Suppressor macrophage (primary cell): Measurements from ENCODE around the gene RAB21.
"Not testable (repeated sequence)": the region's sequence is repeated elsewhere in the genome, so short reads cannot be mapped to it uniquely, and the experiment has no call there.

ENCODE experiments used
- DNase-seq, 4 experiments: peaks; one replicate each; pipeline ENCODE4 v3.0.0-alpha.2; 2020 to 2022

The RAB21 gene

DNA sequence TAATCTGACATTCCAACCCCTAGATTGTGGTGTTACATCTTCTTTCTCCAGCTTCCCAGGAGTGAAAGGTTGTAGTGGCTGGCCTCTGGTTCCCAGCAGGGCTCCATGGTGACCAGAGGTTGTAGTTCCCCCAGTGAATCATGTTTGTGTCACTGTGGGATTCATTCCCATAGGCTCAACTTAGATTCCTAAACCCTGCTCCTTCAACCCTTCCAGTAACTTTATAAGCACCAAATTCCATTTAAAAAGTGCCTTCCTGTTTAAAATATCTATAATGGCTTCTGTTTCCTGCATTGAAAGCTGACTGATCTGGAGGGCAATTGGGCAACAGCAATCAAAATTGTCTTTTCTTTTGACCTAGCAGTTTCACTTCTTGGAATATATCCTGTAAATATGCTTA, 44.4 kb downstream of the RAB21 start:
- DNase-seq = peak; percentile 21 to 69 (median 43)

DNA sequence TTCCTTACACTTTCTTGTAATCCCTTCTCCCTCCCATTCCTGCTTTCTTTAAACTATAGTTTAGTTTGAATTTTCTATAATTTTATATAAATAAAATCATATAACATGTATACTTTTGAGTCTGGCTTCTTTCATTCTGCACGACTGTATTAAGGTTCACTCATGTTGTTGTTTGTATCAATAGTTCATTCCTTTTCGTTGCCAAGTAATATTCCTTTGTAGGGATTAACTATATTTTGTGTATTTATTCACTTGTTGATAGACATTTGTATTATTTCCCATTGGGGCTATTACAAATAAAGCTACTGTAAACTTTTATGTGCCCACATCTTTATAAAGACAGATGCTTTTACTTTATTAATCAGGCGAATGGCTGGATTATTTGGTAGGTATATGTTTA, 45.5 kb downstream of the RAB21 start:
- no peak for DNase-seq

DNA sequence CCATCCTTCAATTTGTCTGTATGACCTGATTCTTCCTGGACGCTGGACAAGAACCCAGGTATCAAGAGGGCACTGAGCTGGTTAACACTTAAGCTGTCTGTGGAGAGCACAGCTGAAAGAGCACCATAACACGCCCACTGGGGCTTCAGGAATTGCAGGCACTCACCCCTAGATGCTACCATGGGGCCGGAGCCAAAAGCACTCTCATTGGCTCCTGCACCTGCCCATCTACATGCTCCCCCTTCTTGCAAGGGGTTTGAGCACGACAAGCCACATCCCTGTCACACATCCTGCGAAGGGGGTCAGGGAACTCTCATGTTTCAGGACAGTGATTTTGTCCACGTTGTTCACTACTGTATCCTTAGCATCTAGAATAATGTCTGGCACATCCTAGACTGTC, 49.8 kb downstream of the RAB21 start:
- no peak for DNase-seq

DNA sequence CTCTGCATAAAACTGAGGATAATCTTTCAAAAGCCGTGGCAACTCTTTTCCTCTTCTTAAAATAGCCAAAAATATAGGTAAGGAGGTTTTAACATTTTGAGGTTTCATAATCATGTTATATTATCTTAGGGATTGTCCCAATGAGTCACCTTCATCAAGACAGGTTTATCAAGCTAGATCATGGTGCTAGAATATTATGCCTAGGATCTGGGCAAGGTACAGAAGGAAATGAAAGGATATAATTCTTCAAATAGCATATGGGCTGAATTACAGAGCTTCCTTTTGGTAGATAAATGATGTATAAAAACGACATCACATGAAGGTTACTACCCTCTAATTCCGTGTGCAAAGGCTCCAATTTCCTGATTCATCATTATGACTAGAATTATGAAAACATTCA, 56.3 kb downstream of the RAB21 start:
- no peak for DNase-seq

DNA sequence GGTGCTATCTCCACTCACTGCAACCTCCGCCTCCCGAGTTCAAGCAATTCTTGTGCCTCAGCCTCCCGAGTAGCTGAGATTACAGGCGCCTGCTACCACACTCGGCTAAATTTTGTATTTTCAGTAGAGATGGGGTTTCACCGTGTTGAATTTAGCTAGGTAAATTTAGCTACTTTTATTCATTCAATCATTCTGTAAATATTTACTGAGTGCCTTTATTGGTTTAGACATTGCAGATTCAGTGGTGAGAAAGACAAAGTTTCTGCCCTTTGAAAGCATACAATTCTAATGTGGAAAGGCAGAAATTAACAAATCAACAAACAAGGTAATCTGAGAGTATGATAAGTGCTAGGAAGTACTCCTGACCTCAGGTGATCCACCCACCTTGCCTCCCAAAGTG, 60.6 kb downstream of the RAB21 start:
- DNase-seq = not testable (repeated sequence)

DNA sequence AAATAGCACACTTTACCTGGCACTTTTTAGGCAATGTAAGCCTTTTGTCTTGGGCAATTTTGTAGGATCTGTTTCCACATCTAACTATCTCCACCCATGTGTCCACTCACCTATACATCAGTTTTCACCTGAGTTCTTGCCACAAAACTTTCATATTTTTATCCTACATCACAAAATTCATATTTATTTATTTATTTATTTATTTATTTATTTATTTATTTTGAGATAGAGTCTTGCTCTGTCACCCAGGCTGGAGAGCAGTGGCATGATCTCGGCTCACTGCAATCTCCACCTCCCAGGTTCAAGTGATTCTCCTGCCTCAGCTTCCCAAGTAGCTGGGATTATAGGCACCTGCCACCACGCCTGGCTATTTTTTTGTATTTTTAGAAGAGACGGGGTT, 67.4 kb downstream of the RAB21 start:
- not testable (repeated sequence) for DNase-seq

DNA sequence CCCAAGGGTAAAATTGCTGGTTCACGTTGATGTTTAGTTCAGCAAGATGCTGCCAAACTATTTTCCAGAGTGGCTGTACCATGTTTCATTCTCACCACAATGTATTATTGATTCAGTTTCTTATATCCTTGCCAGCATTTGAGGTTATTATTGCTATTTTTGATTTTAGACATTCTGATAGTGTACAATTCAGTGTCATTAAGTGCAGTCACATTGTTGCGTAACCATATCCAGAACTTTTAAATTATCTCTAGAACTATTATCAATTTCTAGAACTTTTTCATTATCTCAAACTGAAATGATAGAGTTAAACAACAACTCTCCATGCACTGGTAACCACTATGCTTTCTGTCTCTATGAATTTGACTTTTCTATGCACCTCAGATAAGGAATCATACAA, 74.2 kb downstream of the RAB21 start:
- DNase-seq = no peak

DNA sequence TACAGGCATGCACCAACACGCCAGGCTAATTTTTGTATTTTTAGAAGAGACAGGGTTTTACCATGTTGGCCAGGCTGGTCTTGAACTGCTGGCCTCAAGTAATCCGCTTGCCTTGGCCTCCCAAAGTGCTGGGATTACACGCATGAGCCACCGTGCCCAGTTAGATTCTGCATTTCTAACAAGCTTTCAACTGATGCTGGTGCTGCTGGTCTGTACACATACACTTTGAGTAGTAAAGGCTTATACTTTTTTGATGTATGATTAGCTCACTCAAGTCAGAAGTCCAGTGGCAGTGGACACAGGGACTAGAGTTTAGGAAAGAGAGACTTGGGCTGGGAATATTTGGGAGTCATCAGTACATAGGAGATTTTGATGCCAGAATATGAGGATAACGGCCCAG, 82.7 kb downstream of the RAB21 start:
- DNase-seq = no peak

DNA sequence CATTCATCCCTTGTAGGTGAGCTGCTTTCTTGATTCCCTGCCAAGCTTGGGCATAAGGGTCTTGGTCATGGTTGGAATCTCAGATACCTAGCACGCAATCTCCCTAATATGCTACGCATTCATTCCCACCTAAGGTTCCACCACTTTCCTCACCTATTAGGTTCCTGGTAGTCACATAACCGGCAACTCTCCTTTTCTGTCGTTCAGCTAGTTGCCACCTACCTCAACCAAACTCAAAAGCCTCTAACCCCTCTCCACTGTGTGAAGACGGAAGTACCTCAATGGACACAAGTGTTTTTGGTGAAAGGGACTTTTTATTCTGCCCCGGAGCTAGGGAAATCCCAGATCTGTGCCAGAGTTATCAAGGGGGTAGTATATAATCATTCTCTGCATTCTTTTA, 83.6 kb downstream of the RAB21 start:
- no peak for DNase-seq

DNA sequence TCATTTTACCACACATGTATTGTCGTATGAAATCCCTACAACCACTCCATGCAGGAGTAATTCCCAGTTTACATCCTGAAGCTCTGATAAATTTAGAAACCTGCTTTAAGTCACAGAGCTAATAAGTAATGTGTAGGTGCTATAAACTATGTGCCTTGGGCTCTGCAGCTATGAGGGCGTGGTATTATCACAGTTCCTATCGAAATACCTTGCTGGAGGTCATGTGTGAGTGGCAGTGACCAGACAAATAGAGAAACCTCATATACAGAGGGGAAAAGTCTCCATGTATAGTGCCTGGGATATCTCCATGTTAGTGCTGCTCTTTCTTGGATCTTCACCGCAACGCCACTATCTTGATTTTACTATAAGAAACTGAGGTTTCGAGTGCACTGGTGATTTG, 84.0 kb downstream of the RAB21 start:
- no peak for DNase-seq

DNA sequence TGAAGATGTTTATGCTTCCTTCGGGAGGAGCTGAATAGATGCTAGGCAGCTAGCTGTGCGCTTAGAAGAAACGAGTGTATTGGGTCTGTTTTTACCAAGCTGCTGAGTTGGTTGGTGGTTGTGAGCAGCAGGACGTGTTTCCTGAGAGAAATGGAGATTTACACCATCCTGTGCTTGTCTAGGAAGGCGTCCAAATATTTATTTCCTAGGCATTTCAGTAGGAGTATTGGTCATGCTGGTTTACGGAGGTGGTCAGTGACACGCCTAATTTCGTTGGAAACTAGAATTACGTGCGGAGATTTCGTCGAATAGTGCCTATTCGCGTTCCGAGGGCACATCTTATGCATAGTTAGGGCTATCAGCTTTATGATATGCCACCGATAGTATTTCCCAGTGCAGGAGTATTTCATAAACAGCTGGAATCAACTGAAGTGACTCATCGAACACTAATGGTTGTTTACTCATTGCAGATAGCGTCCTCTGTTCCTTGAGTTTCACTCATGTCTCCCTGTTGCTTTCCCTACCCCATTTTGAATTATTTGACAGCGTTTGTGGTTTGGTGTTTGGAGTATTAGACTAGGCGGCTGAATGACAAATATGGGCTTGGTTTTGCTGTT, 85.7 kb downstream of the RAB21 start:
- DNase-seq = peak; percentile 34 to 76 (median 56)

DNA sequence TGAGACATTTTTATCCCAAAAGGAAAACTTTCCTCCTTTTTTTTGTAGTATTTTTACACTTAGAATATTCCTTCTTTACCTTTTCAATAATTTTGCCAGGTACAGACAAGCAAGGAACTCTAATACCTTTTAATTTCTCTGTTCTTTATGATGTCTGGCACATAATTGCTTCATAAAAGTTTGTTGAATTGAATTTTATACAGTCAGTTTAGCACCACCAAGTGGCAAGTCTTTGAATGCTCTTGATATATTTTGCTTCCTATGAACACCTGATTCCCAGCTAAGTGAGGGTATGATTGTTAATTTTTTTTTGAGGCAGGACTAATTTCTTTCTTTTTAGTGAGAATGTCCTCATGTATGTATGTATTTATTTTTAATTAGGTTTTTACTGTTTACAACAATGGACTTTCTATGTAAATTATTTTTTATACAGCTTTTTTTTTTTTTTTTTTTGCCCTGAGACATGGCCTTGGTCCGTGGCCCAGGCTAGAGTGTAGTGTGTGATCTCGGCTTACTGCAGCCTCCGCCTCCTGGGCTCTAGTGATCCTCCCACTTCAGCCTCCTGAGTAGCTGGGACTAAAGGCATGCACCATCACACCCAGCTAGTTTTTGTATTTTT, 91.8 kb downstream of the RAB21 start:
- DNase-seq = peak in 3 of 4 experiments; percentile 36 to 54 (median 51)

DNA sequence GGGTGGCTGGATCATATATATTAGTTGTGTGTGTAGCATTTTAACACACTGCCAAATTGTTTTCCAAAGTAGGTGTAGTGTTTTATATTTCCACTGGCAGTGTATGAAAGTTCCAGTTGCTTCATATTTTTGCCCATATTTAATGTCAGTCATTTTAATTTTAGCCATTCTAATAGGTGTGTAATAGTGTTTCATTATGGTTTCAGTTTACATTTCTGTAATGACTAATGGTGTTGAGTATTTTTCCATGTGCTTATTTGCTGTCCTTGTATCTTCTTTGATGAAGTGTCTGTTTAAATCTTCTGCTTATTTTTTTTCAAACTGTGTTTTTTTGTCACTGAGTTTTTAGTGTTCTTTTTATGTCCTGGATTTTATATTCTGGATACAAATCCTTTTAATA, 93.5 kb downstream of the RAB21 start:
- no peak for DNase-seq

DNA sequence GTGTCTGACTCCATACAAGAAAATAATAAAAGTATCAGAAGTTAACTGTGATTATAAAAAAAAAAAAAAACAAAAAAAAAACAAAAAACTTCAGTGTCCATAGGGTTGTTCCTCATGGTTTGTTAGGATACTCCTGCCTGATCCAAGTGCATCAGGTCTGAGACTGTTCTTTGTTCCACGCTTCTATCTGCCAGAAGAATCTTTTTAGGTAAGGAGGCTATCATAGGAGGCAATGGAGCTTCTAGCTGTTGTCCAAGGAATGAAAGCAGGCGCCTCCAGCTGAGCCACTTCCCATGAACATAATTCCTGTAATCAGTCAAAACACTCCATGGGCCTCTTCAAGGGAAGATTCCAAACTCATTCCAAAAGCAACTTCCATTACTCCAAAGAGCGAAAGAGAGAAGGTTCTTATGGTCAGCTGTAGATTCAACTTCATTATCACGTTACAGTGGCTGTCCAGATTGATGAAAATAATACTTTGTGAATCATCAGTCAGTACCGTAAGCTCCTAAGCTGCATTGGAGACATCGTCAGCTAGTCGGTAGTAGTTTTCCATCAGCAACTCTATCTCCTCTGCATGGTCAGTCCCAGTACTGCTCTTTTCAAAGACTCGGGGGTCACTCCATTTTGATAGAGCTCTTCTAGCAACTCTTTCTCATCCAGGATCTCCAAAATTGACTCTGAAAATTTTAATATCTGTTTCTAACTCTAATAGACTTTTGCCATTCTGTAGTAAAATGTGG, 94.6 kb downstream of the RAB21 start:
- DNase-seq = no peak
